GM06990 (cell line): ENCODE data around the gene UCN2.
"Not testable (repeated sequence)": the region's sequence is repeated elsewhere in the genome, so short reads cannot be mapped to it uniquely, and the experiment has no call there.

ENCODE experiments used
- DNase-seq: peaks from one replicate; pipeline ENCODE4 v3.0.0-alpha.2; 2011; ENCODE audit not compliant: insufficient read length; ENCODE audit errors: extremely low read depth
- H3K27me3 ChIP-seq: replicated peaks from 2 replicates; pipeline ENCODE4 v1.6.0; 2011; ENCODE audit warnings: low read length; ENCODE audit not compliant: control insufficient read depth, insufficient read depth
- H3K36me3 ChIP-seq: 2 replicates; pipeline ENCODE4 v1.5.1; 2011; ENCODE audit warnings: low read length; ENCODE audit not compliant: control insufficient read depth, insufficient read depth
- H3K4me3 ChIP-seq: replicated peaks from 2 replicates; pipeline ENCODE4 v1.5.1; 2011; ENCODE audit warnings: low read depth, mild to moderate bottlenecking, control low read depth, low read length
- TF ChIP-seq, protein P1 (sequence below): IDR thresholded peaks from 2 replicates; pipeline ENCODE4 v1.5.1; 2011; ENCODE audit warnings: low read length, control low read depth, mild to moderate bottlenecking, inconsistent platforms; ENCODE audit not compliant: insufficient read depth, poor library complexity, severe bottlenecking

UCN2 gene

DNA sequence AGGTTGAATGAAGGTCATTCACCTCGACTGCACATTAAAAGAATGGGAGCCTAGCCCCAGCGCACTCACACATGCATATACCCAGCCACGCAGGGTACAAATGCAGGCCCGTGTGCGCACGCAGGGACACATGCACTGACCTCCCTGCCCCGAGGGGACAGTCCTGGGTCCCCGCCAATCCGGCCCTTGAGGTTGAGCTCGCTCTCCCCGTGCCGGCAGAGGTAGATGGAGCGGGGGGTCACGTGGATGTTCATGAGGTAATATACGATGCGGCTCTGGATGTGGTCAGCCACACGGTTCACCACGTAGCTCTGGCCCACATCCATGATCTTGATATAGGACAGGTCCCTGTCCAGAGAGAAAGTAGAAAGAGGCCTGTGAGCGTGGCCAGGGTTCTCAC lies 27.5 kb downstream of the UCN2 start:
- Histone ChIP-seq H3K36me3 (no peaks in the 10 kb centered on the region; the same call in 1 of the 2 replicates), H3K27me3 (no peaks in the 10 kb centered on the region), H3K4me3 (no peak overlapping the region)
- TF ChIP-seq, protein P1, sequence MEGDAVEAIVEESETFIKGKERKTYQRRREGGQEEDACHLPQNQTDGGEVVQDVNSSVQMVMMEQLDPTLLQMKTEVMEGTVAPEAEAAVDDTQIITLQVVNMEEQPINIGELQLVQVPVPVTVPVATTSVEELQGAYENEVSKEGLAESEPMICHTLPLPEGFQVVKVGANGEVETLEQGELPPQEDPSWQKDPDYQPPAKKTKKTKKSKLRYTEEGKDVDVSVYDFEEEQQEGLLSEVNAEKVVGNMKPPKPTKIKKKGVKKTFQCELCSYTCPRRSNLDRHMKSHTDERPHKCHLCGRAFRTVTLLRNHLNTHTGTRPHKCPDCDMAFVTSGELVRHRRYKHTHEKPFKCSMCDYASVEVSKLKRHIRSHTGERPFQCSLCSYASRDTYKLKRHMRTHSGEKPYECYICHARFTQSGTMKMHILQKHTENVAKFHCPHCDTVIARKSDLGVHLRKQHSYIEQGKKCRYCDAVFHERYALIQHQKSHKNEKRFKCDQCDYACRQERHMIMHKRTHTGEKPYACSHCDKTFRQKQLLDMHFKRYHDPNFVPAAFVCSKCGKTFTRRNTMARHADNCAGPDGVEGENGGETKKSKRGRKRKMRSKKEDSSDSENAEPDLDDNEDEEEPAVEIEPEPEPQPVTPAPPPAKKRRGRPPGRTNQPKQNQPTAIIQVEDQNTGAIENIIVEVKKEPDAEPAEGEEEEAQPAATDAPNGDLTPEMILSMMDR = no peak
- no peak for DNase-seq

DNA sequence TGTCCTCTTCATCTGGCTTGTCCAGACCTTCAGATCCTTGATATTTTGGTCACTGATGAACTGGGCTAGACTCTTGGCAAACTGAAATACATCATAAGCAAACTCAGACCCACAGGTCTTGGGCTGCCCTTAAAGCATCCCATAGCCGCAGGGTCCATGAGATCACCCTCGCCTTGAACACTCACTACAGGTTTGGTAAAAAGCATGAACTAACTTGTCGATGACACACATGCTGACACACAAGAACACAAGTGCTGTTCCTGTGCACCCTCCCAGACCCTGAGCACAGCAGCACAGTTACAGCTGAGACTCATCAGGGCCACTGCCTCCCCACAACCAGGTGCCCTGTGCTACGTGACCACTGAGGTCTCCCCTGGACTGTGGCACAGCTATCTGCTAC lies 28.0 kb downstream of the UCN2 start:
- H3K36me3 ChIP-seq = no peaks in the 10 kb centered on the region; the same call in 1 of the 2 replicates

DNA sequence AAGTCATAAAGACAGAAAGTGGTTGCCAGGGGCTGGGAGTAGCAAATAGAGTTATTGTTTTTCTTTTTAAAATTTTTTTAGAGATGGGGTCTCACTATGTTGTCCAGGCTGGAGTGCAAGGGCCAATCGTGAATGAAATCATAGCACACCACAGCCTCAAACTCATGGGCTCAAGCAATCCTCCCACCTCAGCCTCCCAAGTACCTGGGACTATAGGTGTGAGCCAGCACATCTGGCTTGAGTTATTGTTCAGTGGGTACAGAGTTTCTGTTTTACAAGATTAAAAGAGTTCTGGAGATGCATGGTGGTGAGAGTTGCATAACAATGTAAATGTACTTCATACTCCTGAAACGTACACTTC lies 30.6 kb downstream of the UCN2 start:
- TF ChIP-seq, protein P1 = no peak
- H3K36me3 ChIP-seq = no peaks in the 10 kb centered on the region; the same call in 1 of the 2 replicates
- no peak for DNase-seq
- no peak overlapping the region for H3K4me3 ChIP-seq
- no peaks in the 10 kb centered on the region for H3K27me3 ChIP-seq

More for the DNA sequence above, 28.0 kb downstream of the UCN2 start:
- no peaks in the 10 kb centered on the region for H3K27me3 ChIP-seq
- TF ChIP-seq, protein P1 = no peak
- H3K4me3 ChIP-seq = no peak overlapping the region
- no peak for DNase-seq

DNA sequence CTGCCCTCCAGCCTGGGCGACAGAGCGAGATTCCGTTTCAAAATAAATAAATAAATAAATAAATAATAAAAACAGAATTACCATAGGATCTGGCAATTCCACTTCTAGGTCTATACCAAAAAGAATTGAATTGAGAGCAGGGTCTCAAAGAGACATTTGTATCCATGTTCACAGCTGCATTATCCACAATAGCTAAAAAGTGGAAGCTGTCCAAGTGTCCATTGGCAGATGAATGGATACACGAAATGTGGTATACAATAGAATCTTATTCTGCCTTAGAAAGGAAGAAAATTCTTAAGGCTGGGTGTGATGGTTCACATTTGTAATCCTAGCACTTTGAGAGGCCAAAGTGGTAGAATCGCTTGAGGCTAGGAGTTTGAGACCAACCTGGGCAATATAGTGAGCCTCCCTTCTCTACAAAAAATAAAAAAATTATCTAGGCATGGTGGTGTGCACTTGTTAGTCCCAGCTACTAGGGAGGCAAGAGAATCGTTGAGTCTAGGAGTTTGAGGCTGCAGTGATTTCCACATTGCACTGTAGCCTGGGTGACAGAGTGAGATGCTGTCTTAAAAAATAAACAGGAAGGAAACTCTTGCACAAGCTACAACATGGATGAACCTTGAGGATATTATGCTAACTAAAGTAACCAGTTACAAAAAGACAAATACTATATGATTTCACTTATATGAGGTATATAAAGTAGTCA lies 31.2 kb downstream of the UCN2 start:
- TF ChIP-seq, protein P1 = no peak
- no peaks in the 10 kb centered on the region for H3K27me3 ChIP-seq
- no peak for DNase-seq
- no peaks in the 10 kb centered on the region; the same call in 1 of the 2 replicates for H3K36me3 ChIP-seq
- no peak overlapping the region for H3K4me3 ChIP-seq

DNA sequence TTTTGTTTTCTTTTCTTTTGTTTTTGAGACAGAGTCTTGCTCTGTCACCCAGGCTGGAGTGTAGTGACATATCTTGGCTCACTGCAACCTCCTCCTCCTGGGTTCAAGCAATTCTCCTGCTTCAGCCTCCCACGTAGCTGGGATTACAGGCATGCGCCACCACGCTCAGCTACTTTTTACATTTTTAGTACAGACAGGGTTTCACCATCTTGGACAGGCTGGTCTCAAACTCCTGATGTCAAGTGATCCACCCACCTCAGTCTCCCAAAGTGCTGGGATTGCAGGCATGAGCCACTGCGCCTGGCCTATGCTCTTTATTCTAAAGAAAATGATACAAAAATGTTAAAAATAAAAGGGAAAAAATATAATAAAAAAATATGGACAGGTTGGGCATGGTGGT lies 32.9 kb downstream of the UCN2 start:
- not testable (repeated sequence) for H3K4me3 ChIP-seq, H3K36me3 ChIP-seq, H3K27me3 ChIP-seq, DNase-seq

DNA sequence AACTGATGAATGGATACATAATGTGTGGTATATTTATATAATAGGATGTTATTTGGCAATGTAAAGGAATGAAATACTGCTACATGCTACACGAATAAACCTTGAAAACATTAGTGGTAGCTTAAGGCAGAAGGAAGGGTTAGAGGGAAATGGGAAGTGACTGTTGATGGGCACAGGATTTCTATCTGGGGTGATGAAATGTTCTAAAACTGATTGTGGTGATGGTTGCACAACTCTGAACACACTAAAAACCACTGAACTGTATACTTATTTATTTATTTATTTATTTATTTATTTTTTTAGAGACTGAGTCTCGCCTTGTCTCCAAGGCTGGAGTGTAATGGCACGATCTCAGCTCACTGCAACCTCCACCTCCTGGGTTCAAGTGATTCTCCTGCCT lies 34.8 kb downstream of the UCN2 start:
- 0 out of 2 replicates have a peak, but pooled peaks cover 1% of the 10 kb centered on the region for H3K36me3 ChIP-seq
- no peak for DNase-seq
- TF ChIP-seq, protein P1 = no peak

More for the DNA sequence above, 34.8 kb downstream of the UCN2 start:
- Histone ChIP-seq H3K4me3 (no peak overlapping the region), H3K27me3 (no peaks in the 10 kb centered on the region)
